Stimulated activated CD4-positive, alpha-beta T cell treated with anti-CD3 and anti-CD28 coated beads, Interleukin-12 subunit alpha, Interleukin-12 subunit beta, amount 100 ng/mL, for 48 hours (primary cell): ENCODE measurements around the gene SMAD1.
"Not testable (repeated sequence)": the region's sequence is repeated elsewhere in the genome, so short reads cannot be mapped to it uniquely, and the experiment has no call there.

ENCODE experiments used
- DNase-seq, 3 donors: peaks; one replicate each; pipeline ENCODE4 v3.0.0-alpha.2; 2020; ENCODE audit warnings: low read depth in 2 of 3, low spot score in 1 of 3

Gene SMAD1

DNA sequence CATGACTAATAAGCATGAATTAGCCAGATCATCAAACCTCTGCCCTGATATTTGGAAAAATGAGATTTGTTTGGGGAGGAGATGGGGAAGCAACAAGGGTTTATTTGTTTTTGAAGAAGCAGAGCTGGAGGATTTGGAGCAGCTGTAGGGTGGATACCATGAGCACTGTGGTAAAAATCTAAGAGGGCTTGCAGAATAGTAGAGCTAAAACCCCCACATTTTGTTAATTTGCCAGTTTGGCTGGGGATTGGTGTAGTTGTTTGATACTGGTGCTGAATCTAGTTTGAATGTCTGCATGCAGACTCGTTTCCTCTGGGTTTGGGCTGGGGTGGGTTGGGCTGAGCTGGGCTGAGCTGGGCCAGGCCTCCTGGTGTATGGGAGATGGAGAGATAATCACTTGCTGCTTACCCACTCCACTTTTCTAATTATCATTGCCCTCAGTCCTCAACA lies 43.7 kb downstream of the SMAD1 start:
- no peak for DNase-seq

GRCh38 chr4:145527773-145528172 lies 46.1 kb downstream of the SMAD1 start:
- no peak for DNase-seq

- DNase-seq, result no peak
Observed at GRCh38 chr4:145528601-145529000, 46.9 kb downstream of the SMAD1 start.

- no peak for DNase-seq
Observed at GRCh38 chr4:145530189-145530588, 48.5 kb downstream of the SMAD1 start.

- DNase-seq, result no peak
Observed at GRCh38 chr4:145530662-145531061, 49.0 kb downstream of the SMAD1 start.

DNA sequence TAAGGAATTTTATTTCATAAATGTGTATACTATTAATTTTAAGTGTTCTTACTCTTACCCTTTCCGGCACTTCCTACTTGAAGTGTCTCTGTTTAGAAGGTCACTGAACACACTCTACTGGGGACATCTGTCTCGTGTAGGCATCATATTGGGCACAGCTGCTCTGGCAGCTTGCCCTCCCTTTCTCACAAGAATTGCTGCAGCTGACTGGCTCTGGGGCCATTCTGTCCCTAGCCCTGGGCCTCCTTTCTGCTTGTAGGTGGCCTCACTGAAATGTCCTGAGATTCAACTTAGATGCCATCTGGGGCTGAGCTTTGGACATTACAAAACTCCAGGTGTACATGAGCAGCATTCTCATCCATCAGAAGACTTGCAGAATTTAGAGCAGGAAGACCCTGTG lies 49.6 kb downstream of the SMAD1 start:
- DNase-seq, result no peak

DNA sequence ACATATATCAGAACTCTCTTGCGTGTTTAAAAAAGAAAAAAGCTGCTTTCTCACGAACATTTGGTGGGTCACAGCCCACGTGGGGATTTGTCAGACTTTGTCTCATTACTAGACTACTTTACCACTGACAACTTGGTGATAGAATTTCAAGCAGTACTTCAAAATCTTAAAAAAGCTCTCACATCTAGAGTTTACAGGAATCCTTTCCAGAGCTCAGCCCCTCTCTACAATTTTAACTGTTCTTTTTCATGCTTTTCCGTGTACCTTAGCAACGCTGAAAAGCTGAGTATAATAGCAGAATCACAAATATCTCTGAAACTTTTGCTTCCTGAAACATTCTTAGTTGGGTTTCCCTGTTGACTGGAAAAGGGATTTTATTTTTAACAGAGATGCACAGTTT lies 50.2 kb downstream of the SMAD1 start:
- DNase-seq, result no peak

- no peak for DNase-seq
Observed at GRCh38 chr4:145533001-145533400, 51.3 kb downstream of the SMAD1 start.

GRCh38 chr4:145533415-145533814 lies 51.8 kb downstream of the SMAD1 start:
- not testable (repeated sequence) for DNase-seq

GRCh38 chr4:145533961-145534360 lies 52.3 kb downstream of the SMAD1 start:
- DNase-seq, result no peak

DNA sequence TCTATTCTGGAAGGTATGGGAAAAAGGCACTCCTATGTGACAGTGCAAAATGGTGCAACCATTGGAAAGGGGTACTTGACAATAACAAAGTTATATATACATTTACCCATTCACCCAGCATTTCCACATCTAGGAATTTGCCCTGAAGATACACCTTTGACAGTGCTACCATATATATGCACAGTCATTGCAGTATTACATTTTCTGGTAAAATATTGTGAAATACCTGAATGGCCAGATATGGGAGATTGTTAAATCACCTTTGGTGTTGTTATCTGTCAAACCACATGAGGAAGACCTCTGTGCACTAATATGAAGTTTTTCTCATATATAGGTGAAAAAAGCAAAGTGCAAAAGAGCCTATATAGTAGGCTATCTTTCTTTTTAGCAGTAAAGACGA lies 53.5 kb downstream of the SMAD1 start:
- no peak for DNase-seq

- DNase-seq, result no peak
Observed at GRCh38 chr4:145536044-145536443, 54.4 kb downstream of the SMAD1 start.

DNA sequence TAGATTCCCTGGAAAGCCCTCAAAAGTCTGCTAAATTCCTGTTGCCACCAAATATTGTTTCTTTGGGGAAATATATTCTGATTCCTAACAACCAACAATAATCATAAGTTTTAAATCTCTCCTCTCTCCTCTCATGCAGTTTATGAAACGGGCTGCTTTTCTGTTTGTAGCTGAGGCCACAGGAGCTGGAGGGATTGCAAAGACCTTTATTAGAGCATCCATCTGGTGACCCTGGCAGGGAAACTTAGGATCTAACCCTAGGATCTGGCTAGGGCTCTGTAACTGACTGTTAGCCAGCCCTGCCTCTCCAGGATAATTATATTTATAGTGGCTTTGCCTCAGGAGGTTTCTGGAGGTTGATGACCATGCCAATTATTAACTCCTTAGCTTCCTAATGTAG lies 56.9 kb downstream of the SMAD1 start:
- no peak for DNase-seq

DNA sequence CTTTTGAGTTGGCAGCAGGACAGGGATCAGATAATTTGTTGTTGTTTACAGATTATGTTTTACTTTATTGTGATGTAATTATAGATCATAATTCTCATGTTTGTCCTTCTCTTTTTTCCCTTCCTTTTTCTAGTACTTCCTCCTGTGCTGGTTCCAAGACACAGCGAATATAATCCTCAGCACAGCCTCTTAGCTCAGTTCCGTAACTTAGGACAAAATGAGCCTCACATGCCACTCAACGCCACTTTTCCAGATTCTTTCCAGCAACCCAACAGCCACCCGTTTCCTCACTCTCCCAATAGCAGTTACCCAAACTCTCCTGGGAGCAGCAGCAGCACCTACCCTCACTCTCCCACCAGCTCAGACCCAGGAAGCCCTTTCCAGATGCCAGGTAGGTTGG lies 58.0 kb downstream of the SMAD1 start:
- no peak for DNase-seq

- no peak for DNase-seq
Observed at GRCh38 chr4:145540235-145540634, 58.6 kb downstream of the SMAD1 start.

DNA sequence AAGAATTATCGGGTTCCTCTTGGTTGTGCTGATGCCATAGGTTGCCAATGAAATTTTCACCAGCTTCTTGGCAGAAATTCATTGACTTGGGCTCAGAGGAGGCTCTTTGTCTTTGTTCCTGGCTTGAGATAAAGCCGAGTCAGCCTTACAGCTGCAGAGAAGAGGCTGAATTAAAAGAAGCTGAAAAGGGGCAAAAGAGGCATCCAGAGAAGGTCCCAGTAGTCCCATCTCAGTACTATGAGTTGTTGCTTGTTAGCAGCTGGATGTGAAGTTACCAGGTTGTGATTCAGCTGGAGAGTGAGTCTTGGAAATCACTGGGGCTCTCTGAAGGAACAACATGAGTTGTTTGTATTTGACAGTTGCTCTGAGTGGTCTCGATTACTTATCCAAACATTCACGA lies 59.7 kb downstream of the SMAD1 start:
- DNase-seq, result no peak

- no peak for DNase-seq
Observed at GRCh38 chr4:145545031-145545430, 63.4 kb downstream of the SMAD1 start.

GRCh38 chr4:145545538-145546174 lies 64.0 kb downstream of the SMAD1 start:
- no peak for DNase-seq

GRCh38 chr4:145546175-145546915 lies 64.7 kb downstream of the SMAD1 start:
- no peak for DNase-seq

DNA sequence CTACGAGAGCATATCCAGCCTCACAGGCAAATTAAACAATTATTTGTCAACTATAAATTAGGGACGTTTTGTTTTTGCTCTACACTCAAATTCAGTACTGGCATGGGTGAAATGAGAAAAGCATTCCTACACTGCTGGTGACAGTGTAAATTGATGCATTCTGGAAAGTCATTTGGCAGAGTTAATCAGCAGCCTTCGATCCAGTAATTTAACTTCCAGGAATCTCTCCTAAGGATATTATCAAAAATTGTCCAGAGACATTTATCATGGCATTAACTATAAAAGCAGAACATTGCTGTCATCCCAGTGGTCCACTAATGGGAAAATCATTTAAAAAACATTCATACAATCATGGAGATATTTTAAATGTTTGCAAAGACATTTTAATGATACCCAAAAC lies 70.0 kb downstream of the SMAD1 start:
- DNase-seq, result no peak

GRCh38 chr4:145552181-145552822 lies 70.6 kb downstream of the SMAD1 start:
- DNase-seq, result no peak

DNA sequence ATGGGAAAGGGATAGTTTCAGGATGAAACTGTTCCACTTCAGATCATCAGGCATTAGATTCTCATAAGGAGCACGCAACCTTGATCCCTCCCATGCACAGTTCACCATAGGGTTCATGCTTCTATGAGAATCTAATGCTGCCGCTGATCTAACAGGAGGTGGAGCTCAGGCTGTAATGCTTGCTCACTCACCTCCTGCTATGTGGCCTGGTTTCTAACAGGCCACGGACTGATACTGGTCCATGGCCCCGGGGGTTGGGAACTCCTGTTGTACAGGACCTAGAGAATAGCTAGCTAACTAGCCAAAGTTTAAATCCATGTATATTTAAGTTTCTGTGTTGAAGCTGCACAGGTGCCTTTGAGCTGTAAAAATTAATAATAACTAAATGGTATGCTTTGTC lies 71.7 kb downstream of the SMAD1 start:
- no peak for DNase-seq
